B cell (primary cell): Measurements from ENCODE around the gene EIF3K. TPM values are rescaled to one million over a fixed set of nuclear protein-coding genes. Genes with fewer than 3 reads are reported as not detected.

Experiments used
- ATAC-seq: fragments of 200-7000 bp; cut with Tn5 transposase; one replicate; pipeline ENCODE4 v1.10.0; 2021; ENCODE audit warnings: low read depth, mild to moderate bottlenecking, moderate number of reproducible peaks, moderate library complexity
- CTCF ChIA-PET: fragments of 350-600 bp; sonication (Branson Sonifier 250); formaldehyde crosslinking; loops from one replicate; lab custom pipeline; 2021; ENCODE audit warnings: antibody characterized with exemption, inconsistent platforms; lab: Charles Lee
- POLR2A ChIA-PET: fragments of 350-600 bp; sonication (Branson Sonifier 250); formaldehyde crosslinking; loops from one replicate; lab custom pipeline; 2021; ENCODE audit warnings: antibody characterized with exemption; lab: Charles Lee
- DNase-seq: peaks from one replicate; pipeline ENCODE4 v3.0.0; 2013
- H2AFZ ChIP-seq: 2 replicates; pipeline ENCODE4 v1.6.1; 2012; ENCODE audit warnings: mild to moderate bottlenecking, low read depth, low read length; ENCODE audit not compliant: insufficient read depth, poor library complexity, severe bottlenecking
- H3K27ac ChIP-seq, 2 donors: 1 replicate in 1 of 2; 2 replicates in 1 of 2; pipeline ENCODE4 v1.5.1; 2012 to 2013; ENCODE audit warnings: low read length in 2 of 2, mild to moderate bottlenecking in 2 of 2, moderate library complexity in 1 of 2
- H3K27me3 ChIP-seq, 4 experiments: fragments of 200-600 bp in 1 of 4; sonication (generic) in 1 of 4; replicated peaks in 1 of 4; 1 replicate in 2 of 4; 2 replicates in 2 of 4; pipeline versions ENCODE4 v1.6.1 to v1.7.0; 2013 to 2016; ENCODE audit warnings: low read length in 3 of 4, mild to moderate bottlenecking in 2 of 4, mixed read lengths in 1 of 4, moderate library complexity in 1 of 4; ENCODE audit not compliant: insufficient read depth in 4 of 4, control insufficient read depth in 3 of 4; ENCODE audit errors: control extremely low read depth in 1 of 4
- H3K36me3 ChIP-seq, 2 experiments: replicated peaks in 1 of 2; 1 replicate in 1 of 2; 2 replicates in 1 of 2; pipeline versions ENCODE4 v1.6.1 to v1.7.1; 2013; ENCODE audit warnings: low read length in 1 of 2; ENCODE audit not compliant: insufficient read depth in 2 of 2, control insufficient read depth in 1 of 2; ENCODE audit errors: control extremely low read depth in 1 of 2, extremely low read depth in 1 of 2
- H3K4me1 ChIP-seq, 2 donors: fragments of 200-600 bp in 1 of 2; sonication (generic) in 1 of 2; 1 replicate in 1 of 2; 2 replicates in 1 of 2; pipeline versions ENCODE4 v1.5.1 to v1.6.1; 2013 to 2017; ENCODE audit warnings: low read length in 2 of 2; ENCODE audit not compliant: control insufficient read depth in 2 of 2, insufficient read depth in 2 of 2
- H3K4me2 ChIP-seq: replicated peaks from 2 replicates; pipeline ENCODE3; 2012; ENCODE audit warnings: mild to moderate bottlenecking, low read depth, low read length; ENCODE audit not compliant: poor library complexity, severe bottlenecking
- H3K4me3 ChIP-seq, 5 experiments: fragments of 200-600 bp in 1 of 5; sonication (generic) in 1 of 5; 1 replicate in 3 of 5; 2 replicates in 2 of 5; pipeline versions ENCODE4 v1.5.1 to v1.7.0; 2011 to 2016; ENCODE audit warnings: low read length in 4 of 5, mild to moderate bottlenecking in 4 of 5, low read depth in 2 of 5, control low read depth in 1 of 5, moderate library complexity in 1 of 5; ENCODE audit not compliant: insufficient read depth in 1 of 5; ENCODE audit errors: control extremely low read depth in 1 of 5, extremely low read depth in 1 of 5
- H3K79me2 ChIP-seq: fragments of 200-600 bp; sonication (generic); one replicate; pipeline ENCODE4 v1.6.0; 2016; ENCODE audit warnings: low read length; ENCODE audit not compliant: control insufficient read depth, insufficient read depth
- H3K9ac ChIP-seq: fragments of 200-600 bp; sonication (generic); 2 replicates; pipeline ENCODE4 v1.6.1; 2017; ENCODE audit warnings: mild to moderate bottlenecking, low read length, moderate library complexity
- H3K9me3 ChIP-seq, 3 donors: one replicate each; pipeline versions ENCODE4 v1.6.1 to v1.7.1; 2013; ENCODE audit warnings: low read length in 2 of 3; ENCODE audit not compliant: control insufficient read depth in 2 of 3, insufficient read depth in 1 of 3; ENCODE audit errors: control extremely low read depth in 1 of 3
- H4K20me1 ChIP-seq: 2 replicates; pipeline ENCODE4 v1.6.0; 2012; ENCODE audit warnings: mild to moderate bottlenecking, low read length; ENCODE audit not compliant: insufficient read depth, control insufficient read depth, poor library complexity, severe bottlenecking
- H3K27ac Mint-ChIP-seq: one replicate; pipeline ENCODE4 v1.8.0; 2021; ENCODE audit warnings: mixed read lengths
- H3K27me3 Mint-ChIP-seq: one replicate; pipeline ENCODE4 v1.8.0; 2021; ENCODE audit warnings: mixed read lengths
- H3K4me1 Mint-ChIP-seq: one replicate; pipeline ENCODE4 v1.8.0; 2021; ENCODE audit warnings: mixed read lengths
- H3K4me3 Mint-ChIP-seq: one replicate; pipeline ENCODE4 v1.8.0; 2021; ENCODE audit warnings: mixed read lengths
- H3K9me3 Mint-ChIP-seq: one replicate; pipeline ENCODE4 v1.8.0; 2022; ENCODE audit warnings: mixed read lengths; ENCODE audit not compliant: insufficient read depth
- CTCF ChIP-seq: fragments of 200-600 bp; IDR thresholded peaks from one replicate; pipeline ENCODE4 v1.8.0; 2022; ENCODE audit warnings: antibody characterized with exemption, mild to moderate bottlenecking
- EZH2 ChIP-seq: IDR thresholded peaks from 2 replicates; pipeline ENCODE4 v1.6.1; 2012; ENCODE audit warnings: borderline replicate concordance, low read depth, mild to moderate bottlenecking, moderate library complexity, low read length; ENCODE audit not compliant: insufficient read depth, poor library complexity, severe bottlenecking
- WGBS: methylation state at CpG from one replicate; pipeline ENCODE4 v1.1.5; 2013; ENCODE audit warnings: missing lambda C conversion rate; ENCODE audit not compliant: insufficient coverage; 5-methylcytosine and 5-hydroxymethylcytosine counted together
- intact Hi-C: fragments of 100-400 bp; cut with micrococcal nuclease; formaldehyde crosslinking; loops from one replicate; pipeline ENCODE4 v1.10.0; 2022
- polyA plus RNA-seq: library from polyadenylated mRNA; depleted of rRNA; stranded (reverse); fragments of >200 nt; gene quantifications from 2 replicates; pipeline ENCODE4 v1.2.3, GENCODE V29; 2012
- total RNA-seq, 2 donors: library from RNA; stranded (reverse); fragments of 120-200 nt in 1 of 2; gene quantifications; 1 replicate in 1 of 2; 2 replicates in 1 of 2; pipeline versions ENCODE4 v1.2.3 to v1.2.4, GENCODE V29; 2013 to 2022

EIF3K gene
- total and polyA plus RNA-seq, 2 donors (not counting 1 experiment from before 2014, with no cell fraction given), result 284 to 773 TPM

- DNase-seq (no peak), ATAC-seq (no peak)
- Histone ChIP-seq H3K9ac (no peak overlapping the region), H3K9me3 (no peaks in the 10 kb centered on the region), H3K36me3 (peaks cover 0 to 17% of the 10 kb centered on the region in 2 experiments), H2AFZ (no peak overlapping the region), H4K20me1 (peaks cover 63% of the 10 kb centered on the region), H3K79me2 (peaks cover 95% of the 10 kb centered on the region), H3K4me1 (peaks cover 27 to 38% of the 10 kb centered on the region in 2 donors), H3K27me3 (no peaks in the 10 kb centered on the region), H3K4me3 (no peak overlapping the region), H3K4me2 (no peak overlapping the region), H3K27ac (no peak overlapping the region)
- intact Hi-C loops, result loop anchor here (5.0 kb wide), 1 partner anchor 34 kb away; no protein-coding TSS in a partner anchor
- ChIA-PET POLR2A (no interaction called here), CTCF (no interaction called here)
- TF ChIP-seq EZH2 (no peak), CTCF (no peak)
- H3K9me3 Mint-ChIP-seq, result no peaks in the 10 kb centered on the region
- WGBS, result 89% methylated on average over 3 of the region's 7 CpGs
- peaks cover 72% of the 10 kb centered on the region for H3K4me1 Mint-ChIP-seq
- no peak overlapping the region for H3K4me3 Mint-ChIP-seq
- no peaks in the 10 kb centered on the region for H3K27me3 Mint-ChIP-seq
- H3K27ac Mint-ChIP-seq, result no peak overlapping the region
These were observed 34.1 kb downstream of the EIF3K start for GRCh38 chr19:38653028-38653571.

- H3K4me1 Mint-ChIP-seq, result peaks cover 62% of the 10 kb centered on the region
- no peaks in the 10 kb centered on the region for H3K27me3 Mint-ChIP-seq
- no peak overlapping the region for H3K4me3 ChIP-seq
- H3K4me3 Mint-ChIP-seq, result no peak overlapping the region
- H3K9me3 Mint-ChIP-seq, result no peaks in the 10 kb centered on the region
- H4K20me1 ChIP-seq, result peaks cover 57% of the 10 kb centered on the region
- ATAC-seq (no peak), DNase-seq (no peak)
- intact Hi-C loops, result loop anchor here (5.0 kb wide), 1 partner anchor 33 kb away; no protein-coding TSS in a partner anchor
- H2AFZ ChIP-seq, result no peak overlapping the region
- no peak overlapping the region for H3K27ac ChIP-seq
- WGBS, result no CpG with 5 or more reads among the region's 6 CpGs
- CTCF ChIA-PET, result interaction anchor here (0.6 kb wide), 1 partner anchor 19 kb away, joined by 3 read pairs; no protein-coding TSS in a partner anchor
- peaks cover 95% of the 10 kb centered on the region for H3K79me2 ChIP-seq
- TF ChIP-seq EZH2, result no peak
- no peak for TF ChIP-seq CTCF
- peaks cover 15 to 22% of the 10 kb centered on the region in 2 donors for H3K4me1 ChIP-seq
- POLR2A ChIA-PET, result no interaction called here
- H3K27me3 ChIP-seq, result no peaks in the 10 kb centered on the region
- H3K4me2 ChIP-seq, result no peak overlapping the region
- H3K36me3 ChIP-seq, result peaks cover 0 to 18% of the 10 kb centered on the region in 2 experiments
- H3K9me3 ChIP-seq, result no peaks in the 10 kb centered on the region
- no peak overlapping the region for H3K9ac ChIP-seq
- no peak overlapping the region for H3K27ac Mint-ChIP-seq
These were observed 35.7 kb downstream of the EIF3K start for GRCh38 chr19:38654628-38655055.
